Activated T-helper 2 cell treated with anti-CD3 and anti-CD28 coated beads, Interferon-gamma antibody, Interleukin-2, Interleukin-4, amounts not matched to agents 10 μg/mL and 5 μg/mL and 100 μg/mL, durations not matched to agents 14 hours and 24 hours and 36 hours (primary cell): ENCODE measurements around the gene GDNF. TPM values are rescaled to one million over a fixed set of nuclear protein-coding genes. Genes with fewer than 3 reads are reported as not detected.

Experiments used
- DNase-seq: peaks from one replicate; pipeline ENCODE4 v3.0.0; 2021; ENCODE audit warnings: low spot score
- H3K27ac Mint-ChIP-seq: one replicate; pipeline ENCODE4 v1.8.0; 2021; ENCODE audit warnings: mixed read lengths
- H3K27me3 Mint-ChIP-seq: one replicate; pipeline ENCODE4 v1.8.0; 2021; ENCODE audit warnings: low read depth, mixed read lengths
- H3K36me3 Mint-ChIP-seq: one replicate; pipeline ENCODE4 v1.8.0; 2021; ENCODE audit warnings: low read depth, mixed read lengths
- H3K4me1 Mint-ChIP-seq: one replicate; pipeline ENCODE4 v1.8.0; 2021; ENCODE audit warnings: low read depth, mixed read lengths
- H3K4me3 Mint-ChIP-seq: one replicate; pipeline ENCODE4 v1.8.0; 2021; ENCODE audit warnings: low read depth, mild to moderate bottlenecking, moderate library complexity, mixed read lengths
- H3K9me3 Mint-ChIP-seq: one replicate; pipeline ENCODE4 v1.8.0; 2021; ENCODE audit warnings: mixed read lengths
- intact Hi-C: fragments of 100-400 bp; cut with micrococcal nuclease; formaldehyde crosslinking; loops from one replicate; pipeline ENCODE4 v1.15.1; 2023
- total RNA-seq: library from RNA; stranded (reverse); gene quantifications from 2 replicates; pipeline ENCODE4 v1.2.3, GENCODE V29; 2022

Gene GDNF
- total RNA-seq, 1 donor from 2014 or later: not detected

GRCh38 chr5:37830348-37830747 lies 9.5 kb downstream of the GDNF start:
- peaks cover 3% of the 10 kb centered on the region for H3K4me1 Mint-ChIP-seq
- intact Hi-C loops: loop anchor here (10.0 kb wide), 1 partner anchor 416 kb away; no protein-coding TSS in a partner anchor
- H3K27ac Mint-ChIP-seq: no peak overlapping the region
- no peak for DNase-seq
- peaks cover 72% of the 10 kb centered on the region for H3K27me3 Mint-ChIP-seq
- no peaks in the 10 kb centered on the region for H3K36me3 Mint-ChIP-seq
- no peak overlapping the region for H3K4me3 Mint-ChIP-seq
- H3K9me3 Mint-ChIP-seq: no peaks in the 10 kb centered on the region

DNA sequence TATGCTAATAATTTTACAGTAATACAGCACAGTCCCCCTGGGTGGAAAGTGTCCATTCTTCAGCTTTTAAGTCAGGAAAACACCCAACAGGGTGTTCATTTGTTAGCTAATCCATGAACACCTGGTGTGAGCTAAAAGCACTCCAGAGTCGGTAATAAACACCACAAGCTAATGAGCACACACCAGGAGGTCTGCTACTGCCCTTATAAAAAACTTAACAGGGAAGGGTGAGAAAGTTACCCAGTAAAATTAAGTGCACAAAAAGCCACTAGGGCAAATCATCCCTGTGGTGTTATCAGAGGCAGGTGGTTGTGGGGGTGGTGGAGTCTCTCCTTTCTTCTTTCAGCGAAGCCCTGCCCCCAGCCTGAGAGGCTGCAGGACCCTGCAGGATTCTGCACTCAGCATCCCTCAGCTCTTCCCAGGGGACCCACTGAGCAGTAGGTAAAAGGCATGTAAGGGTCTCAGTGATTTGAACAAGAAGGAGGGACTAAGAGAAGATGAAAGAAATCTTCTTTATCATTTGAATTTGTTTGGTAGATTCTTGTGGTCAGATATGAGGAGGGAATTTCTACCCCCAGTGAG lies 14.4 kb downstream of the GDNF start:
- peaks cover 38% of the 10 kb centered on the region for H3K27me3 Mint-ChIP-seq
- no peak overlapping the region for H3K27ac Mint-ChIP-seq
- no peak overlapping the region for H3K4me3 Mint-ChIP-seq
- H3K36me3 Mint-ChIP-seq: no peaks in the 10 kb centered on the region
- H3K9me3 Mint-ChIP-seq: no peaks in the 10 kb centered on the region
- DNase-seq: no peak
- intact Hi-C loops: no loop called here
- no peaks in the 10 kb centered on the region for H3K4me1 Mint-ChIP-seq

DNA sequence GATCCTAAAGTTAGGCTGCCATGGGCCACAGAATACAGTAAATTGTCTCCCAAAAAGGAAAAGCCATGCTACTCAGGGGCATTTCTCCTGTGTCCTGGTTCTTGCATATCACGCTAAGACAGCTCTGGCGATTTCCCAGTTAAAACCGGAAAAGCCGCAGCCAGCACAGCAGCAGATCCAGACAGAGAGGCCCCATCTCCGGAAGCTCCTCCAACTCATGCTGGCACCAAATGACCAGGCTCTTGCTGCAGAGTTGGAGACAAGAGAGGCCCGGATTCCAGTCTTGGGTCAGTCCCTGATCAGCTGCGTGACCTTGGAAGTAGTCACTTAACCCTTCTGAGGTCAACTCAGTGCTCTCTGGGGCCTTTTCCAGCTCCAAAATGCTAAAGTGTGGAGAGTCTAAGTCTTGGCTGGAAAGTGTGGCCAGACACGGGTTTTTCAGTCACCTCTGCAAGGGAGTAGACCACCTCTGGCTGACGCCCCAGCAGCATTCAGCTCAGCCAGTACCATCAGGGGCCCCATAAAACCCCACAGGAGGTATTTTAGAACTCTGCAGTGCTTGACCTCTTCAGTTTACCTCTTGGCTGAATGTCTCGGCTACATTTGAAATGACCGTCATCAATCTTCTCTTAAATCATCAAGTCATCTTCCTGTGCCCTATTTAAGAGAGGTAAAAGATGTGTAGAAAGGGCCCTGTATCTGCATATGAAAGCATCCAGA lies 16.2 kb downstream of the GDNF start:
- Mint-ChIP-seq H3K4me1 (no peaks in the 10 kb centered on the region), H3K9me3 (no peaks in the 10 kb centered on the region), H3K27ac (no peak overlapping the region), H3K27me3 (peaks cover 26% of the 10 kb centered on the region), H3K36me3 (no peaks in the 10 kb centered on the region), H3K4me3 (no peak overlapping the region)
- intact Hi-C loops: no loop called here
- no peak for DNase-seq

GRCh38 chr5:37816883-37817282 lies 23.0 kb downstream of the GDNF start:
- no peak overlapping the region for H3K27ac Mint-ChIP-seq
- intact Hi-C loops: no loop called here
- no peak overlapping the region for H3K4me3 Mint-ChIP-seq
- H3K4me1 Mint-ChIP-seq: no peaks in the 10 kb centered on the region
- H3K27me3 Mint-ChIP-seq: peaks cover 4% of the 10 kb centered on the region
- H3K36me3 Mint-ChIP-seq: no peaks in the 10 kb centered on the region
- no peaks in the 10 kb centered on the region for H3K9me3 Mint-ChIP-seq
- no peak for DNase-seq

DNA sequence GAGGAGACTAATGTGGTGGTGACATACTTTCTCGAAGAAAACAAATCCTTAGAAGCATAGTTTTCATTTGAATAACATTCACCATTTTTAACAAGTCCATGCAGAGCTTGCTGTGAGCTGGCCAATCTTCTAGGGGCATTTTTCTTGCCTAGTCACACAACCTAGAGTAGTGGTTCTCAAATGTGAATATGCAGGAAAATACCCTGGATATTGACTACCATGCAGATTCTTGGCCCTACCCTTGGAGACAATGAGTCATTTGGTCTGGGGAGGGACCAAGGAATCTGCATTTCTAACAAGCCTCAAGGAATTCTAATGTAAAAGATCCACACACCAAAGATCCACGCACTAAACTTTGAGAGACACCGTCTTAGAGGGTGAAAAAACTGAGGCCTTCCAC lies 23.5 kb downstream of the GDNF start:
- H3K9me3 Mint-ChIP-seq: no peaks in the 10 kb centered on the region
- intact Hi-C loops: no loop called here
- no peak for DNase-seq

GRCh38 chr5:37815913-37816312 lies 23.9 kb downstream of the GDNF start:
- Mint-ChIP-seq H3K27me3 (peaks cover 4% of the 10 kb centered on the region), H3K4me1 (no peaks in the 10 kb centered on the region), H3K27ac (no peak overlapping the region), H3K9me3 (no peaks in the 10 kb centered on the region), H3K4me3 (no peak overlapping the region), H3K36me3 (no peaks in the 10 kb centered on the region)
- intact Hi-C loops: no loop called here
- DNase-seq: no peak

More for the DNA sequence above, 23.5 kb downstream of the GDNF start:
- Mint-ChIP-seq H3K4me3 (no peak overlapping the region), H3K36me3 (no peaks in the 10 kb centered on the region), H3K27ac (no peak overlapping the region), H3K4me1 (no peaks in the 10 kb centered on the region), H3K27me3 (peaks cover 4% of the 10 kb centered on the region)

- Mint-ChIP-seq H3K4me3 (no peak overlapping the region), H3K27ac (no peak overlapping the region), H3K36me3 (no peaks in the 10 kb centered on the region), H3K9me3 (no peaks in the 10 kb centered on the region), H3K27me3 (peaks cover 4% of the 10 kb centered on the region), H3K4me1 (no peaks in the 10 kb centered on the region)
- intact Hi-C loops: no loop called here
- DNase-seq: no peak
These were observed 25.1 kb downstream of the GDNF start for GRCh38 chr5:37814699-37815098.

GRCh38 chr5:37812365-37812764 lies 27.5 kb downstream of the GDNF start:
- no peak for DNase-seq
- Mint-ChIP-seq H3K4me3 (no peak overlapping the region), H3K27ac (no peak overlapping the region), H3K36me3 (no peaks in the 10 kb centered on the region), H3K9me3 (no peaks in the 10 kb centered on the region), H3K4me1 (no peaks in the 10 kb centered on the region), H3K27me3 (peaks cover 4% of the 10 kb centered on the region)
- intact Hi-C loops: no loop called here

DNA sequence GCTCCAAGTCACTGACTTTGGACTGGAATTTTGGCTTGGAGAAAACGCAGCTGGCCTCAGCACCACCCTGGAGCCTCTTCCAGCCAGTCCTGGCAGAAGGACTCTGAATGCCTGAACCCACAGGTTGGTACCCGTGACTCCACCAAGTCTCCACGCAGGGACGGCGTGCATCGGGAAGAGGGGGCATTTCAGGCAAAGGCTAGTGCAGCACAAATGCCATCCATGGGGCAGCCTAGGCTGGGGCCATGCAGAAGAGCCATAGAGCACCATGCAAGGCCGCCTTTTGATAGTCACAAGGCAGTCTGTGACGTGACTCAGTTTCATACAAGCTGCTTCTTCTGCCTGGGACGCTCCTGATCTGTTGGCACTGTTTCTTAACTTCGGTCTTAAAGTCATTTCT lies 28.0 kb downstream of the GDNF start:
- H3K27ac Mint-ChIP-seq: no peak overlapping the region
- H3K4me1 Mint-ChIP-seq: no peaks in the 10 kb centered on the region
- intact Hi-C loops: no loop called here

GRCh38 chr5:37810311-37810710 lies 29.5 kb downstream of the GDNF start:
- no peaks in the 10 kb centered on the region for H3K9me3 Mint-ChIP-seq
- no peaks in the 10 kb centered on the region for H3K27me3 Mint-ChIP-seq
- no peaks in the 10 kb centered on the region for H3K4me1 Mint-ChIP-seq
- H3K27ac Mint-ChIP-seq: no peak overlapping the region
- DNase-seq: no peak
- intact Hi-C loops: no loop called here
- no peak overlapping the region for H3K4me3 Mint-ChIP-seq
- H3K36me3 Mint-ChIP-seq: no peaks in the 10 kb centered on the region

More for the DNA sequence above, 28.0 kb downstream of the GDNF start:
- H3K36me3 Mint-ChIP-seq: no peaks in the 10 kb centered on the region
- H3K27me3 Mint-ChIP-seq: peaks cover 4% of the 10 kb centered on the region
- no peak overlapping the region for H3K4me3 Mint-ChIP-seq
- H3K9me3 Mint-ChIP-seq: no peaks in the 10 kb centered on the region
- no peak for DNase-seq

DNA sequence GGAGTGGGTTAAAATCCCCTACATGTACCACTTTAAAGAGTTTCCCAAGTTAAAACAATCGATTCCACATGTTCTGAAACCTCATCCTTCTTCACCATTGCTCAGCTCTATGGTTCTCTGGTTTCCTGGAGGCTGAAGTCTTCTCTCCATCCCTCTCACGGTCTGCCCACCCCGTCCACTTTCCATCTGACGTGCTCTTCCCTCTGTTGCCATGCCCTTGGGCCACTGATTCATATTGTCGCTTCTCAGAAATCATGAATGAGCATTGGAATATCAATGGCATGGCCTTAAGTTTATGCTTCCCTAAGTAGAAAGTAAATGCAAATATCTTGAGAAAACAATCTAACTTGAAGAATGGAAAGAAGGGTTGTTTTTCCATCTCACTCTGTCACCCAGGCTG lies 30.9 kb downstream of the GDNF start:
- Mint-ChIP-seq H3K27me3 (peaks cover 5% of the 10 kb centered on the region), H3K4me3 (no peak overlapping the region), H3K27ac (no peak overlapping the region), H3K4me1 (no peaks in the 10 kb centered on the region), H3K9me3 (no peaks in the 10 kb centered on the region), H3K36me3 (no peaks in the 10 kb centered on the region)
- intact Hi-C loops: no loop called here
- DNase-seq: no peak

DNA sequence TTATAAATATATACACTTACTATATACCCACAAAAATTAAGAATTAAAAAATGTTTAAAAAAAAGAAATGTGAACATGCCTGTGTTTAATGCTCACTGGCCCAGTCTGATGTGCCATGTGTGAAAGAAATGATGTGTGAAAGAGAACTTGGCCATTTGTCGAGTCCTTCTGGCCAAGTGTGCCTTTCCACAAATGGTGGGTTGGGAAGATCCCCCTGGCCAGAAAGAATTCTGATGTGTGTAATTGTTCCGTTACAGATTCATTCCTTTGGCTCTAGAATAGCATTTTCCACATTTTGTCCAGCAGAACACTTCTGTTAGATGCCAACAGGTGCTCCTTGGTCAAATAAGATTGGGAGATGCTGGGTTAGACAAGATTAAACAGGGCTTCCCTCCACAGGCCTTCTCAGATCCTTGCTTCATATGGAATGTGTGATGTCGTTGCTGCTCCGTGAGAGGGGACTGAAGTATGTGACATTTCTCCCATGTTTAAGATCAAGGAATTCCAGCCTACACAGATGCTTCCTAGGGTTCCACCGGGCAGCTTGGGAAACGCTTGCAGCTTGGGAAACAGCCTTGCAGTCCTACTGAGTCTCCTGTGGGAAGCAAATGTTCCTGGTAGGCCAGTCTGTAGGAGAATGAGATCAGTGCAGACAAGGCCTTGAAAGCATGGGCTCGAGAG lies 32.1 kb downstream of the GDNF start:
- Mint-ChIP-seq H3K4me1 (no peaks in the 10 kb centered on the region), H3K27me3 (peaks cover 5% of the 10 kb centered on the region), H3K4me3 (no peak overlapping the region), H3K9me3 (no peaks in the 10 kb centered on the region), H3K27ac (no peak overlapping the region), H3K36me3 (no peaks in the 10 kb centered on the region)
- DNase-seq: no peak
- intact Hi-C loops: no loop called here

- intact Hi-C loops: no loop called here
- Mint-ChIP-seq H3K27ac (no peak overlapping the region), H3K4me3 (no peak overlapping the region), H3K9me3 (no peaks in the 10 kb centered on the region), H3K27me3 (peaks cover 9% of the 10 kb centered on the region), H3K36me3 (no peaks in the 10 kb centered on the region), H3K4me1 (no peaks in the 10 kb centered on the region)
- DNase-seq: no peak
These were observed 32.8 kb downstream of the GDNF start for GRCh38 chr5:37807015-37807414.
